HEK293 (cell line): ENCODE measurements around the gene NID1.
"Not testable (repeated sequence)": the region's sequence is repeated elsewhere in the genome, so short reads cannot be mapped to it uniquely, and the experiment has no call there.

Experiments used
- CTCF ChIA-PET: fragments of 350-600 bp; formaldehyde crosslinking; extraction: SDS; loops from one replicate; lab custom pipeline; 2021; ENCODE audit warnings: antibody characterized with exemption; lab: Yijun Ruan, JAX
- POLR2A ChIA-PET: fragments of 300-600 bp; formaldehyde crosslinking; extraction: SDS; loops from one replicate; lab custom pipeline; 2020; ENCODE audit warnings: antibody characterized with exemption, inconsistent platforms; lab: Yijun Ruan, JAX
- H3K27ac ChIP-seq: fragments of 200-500 bp; sonication (Bioruptor generic); 2 replicates; pipeline ENCODE4 v1.5.1; 2014; ENCODE audit warnings: low read depth, low read length, control low read depth, inconsistent platforms; ENCODE audit errors: extremely low read depth
- H3K36me3 ChIP-seq, 2 experiments: fragments of 200-500 bp in 1 of 2; sonication (Bioruptor generic) in 1 of 2; 1 replicate in 1 of 2; 2 replicates in 1 of 2; pipeline ENCODE4 v1.5.1; 2014 to 2017; ENCODE audit warnings: inconsistent platforms in 2 of 2, low read length in 2 of 2; ENCODE audit not compliant: control insufficient read depth in 2 of 2, insufficient read depth in 1 of 2
- H3K4me1 ChIP-seq: fragments of 200-500 bp; sonication (Bioruptor generic); 2 replicates; pipeline ENCODE4 v1.5.1; 2014; ENCODE audit warnings: mild to moderate bottlenecking, low read length, inconsistent platforms; ENCODE audit not compliant: control insufficient read depth, insufficient read depth
- H3K4me3 ChIP-seq: 2 replicates; pipeline ENCODE4 v1.5.1; 2011; ENCODE audit warnings: low read depth, mild to moderate bottlenecking, control low read depth, low read length, moderate library complexity
- H3K9me3 ChIP-seq: fragments of 200-500 bp; sonication (Bioruptor generic); 2 replicates; pipeline ENCODE4 v1.5.1; 2014; ENCODE audit warnings: low read depth, low read length, inconsistent platforms; ENCODE audit not compliant: control insufficient read depth, insufficient read depth
- ZBTB48 ChIP-seq: fragments of 450-650 bp; formaldehyde crosslinking; IDR thresholded peaks from 2 replicates; pipeline ENCODE4 v1.5.1; 2016; ENCODE audit warnings: missing biosample characterization, missing genetic modification characterization
- ZFHX2 ChIP-seq: fragments of 450-650 bp; formaldehyde crosslinking; conservative IDR thresholded peaks from 2 replicates; pipeline ENCODE4 v1.5.1; 2016; ENCODE audit warnings: missing biosample characterization, missing genetic modification characterization
- ZNF19 ChIP-seq: fragments of 450-650 bp; formaldehyde crosslinking; IDR thresholded peaks from 2 replicates; pipeline ENCODE4; 2016; ENCODE audit warnings: missing biosample characterization, missing genetic modification characterization, low read depth
- ZNF354C ChIP-seq: fragments of 450-650 bp; formaldehyde crosslinking; IDR thresholded peaks from 2 replicates; pipeline ENCODE4 v1.5.1; 2016; ENCODE audit warnings: missing biosample characterization, missing genetic modification characterization, low read depth, borderline replicate concordance
- ZNF473 ChIP-seq: fragments of 450-650 bp; formaldehyde crosslinking; IDR thresholded peaks from 2 replicates; pipeline ENCODE4 v1.5.1; 2017; ENCODE audit warnings: missing biosample characterization, missing genetic modification characterization
- ZNF621 ChIP-seq: fragments of 450-650 bp; formaldehyde crosslinking; IDR thresholded peaks from 2 replicates; pipeline ENCODE4 v1.5.1; 2017; ENCODE audit warnings: missing biosample characterization, missing genetic modification characterization
- ZNF747 ChIP-seq: fragments of 450-650 bp; formaldehyde crosslinking; IDR thresholded peaks from 2 replicates; pipeline ENCODE4 v1.5.1; 2016; ENCODE audit warnings: missing biosample characterization, missing genetic modification characterization
- TF ChIP-seq, protein P1 (sequence below): fragments of 450-650 bp; formaldehyde crosslinking; IDR thresholded peaks from 2 replicates; pipeline ENCODE4 v1.5.1; 2017; ENCODE audit warnings: missing biosample characterization, missing genetic modification characterization
- TF ChIP-seq, protein P2 (sequence below): fragments of 450-650 bp; formaldehyde crosslinking; IDR thresholded peaks from 2 replicates; pipeline ENCODE4 v1.5.1; 2016; ENCODE audit warnings: missing biosample characterization, missing genetic modification characterization, borderline replicate concordance
- TF ChIP-seq, protein P3 (sequence below): sonication (generic); formaldehyde crosslinking; IDR thresholded peaks from 2 replicates; pipeline ENCODE4 v1.8.1; 2022; ENCODE audit warnings: mild to moderate bottlenecking, moderate library complexity, missing genetic modification reagents

Gene NID1

DNA sequence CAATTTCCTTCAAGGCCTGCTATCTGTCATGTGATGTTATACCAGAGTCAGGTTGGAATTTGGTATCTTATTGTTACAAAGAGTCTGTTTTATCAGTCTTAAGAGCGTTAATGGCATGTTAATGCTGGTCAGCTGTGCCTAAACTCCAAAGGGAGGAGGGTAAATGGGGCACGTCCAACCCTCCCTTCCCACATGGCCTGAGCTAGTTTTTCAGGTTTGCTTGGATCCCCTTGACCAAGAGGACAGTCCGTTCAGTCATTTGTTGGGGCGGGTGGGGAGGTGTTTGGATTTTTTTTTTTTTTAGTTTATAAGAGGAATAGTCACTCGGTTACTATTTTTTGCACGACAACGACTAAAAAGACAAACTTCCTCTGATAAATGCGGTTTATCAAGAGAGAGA is 134.3 kb downstream of the NID1 start:
- Histone ChIP-seq H3K4me3 (no peak overlapping the region), H3K36me3 (no peaks in the 10 kb centered on the region), H3K27ac (no peak overlapping the region), H3K9me3 (no peaks in the 10 kb centered on the region), H3K4me1 (no peaks in the 10 kb centered on the region)
- TF ChIP-seq, protein P1, sequence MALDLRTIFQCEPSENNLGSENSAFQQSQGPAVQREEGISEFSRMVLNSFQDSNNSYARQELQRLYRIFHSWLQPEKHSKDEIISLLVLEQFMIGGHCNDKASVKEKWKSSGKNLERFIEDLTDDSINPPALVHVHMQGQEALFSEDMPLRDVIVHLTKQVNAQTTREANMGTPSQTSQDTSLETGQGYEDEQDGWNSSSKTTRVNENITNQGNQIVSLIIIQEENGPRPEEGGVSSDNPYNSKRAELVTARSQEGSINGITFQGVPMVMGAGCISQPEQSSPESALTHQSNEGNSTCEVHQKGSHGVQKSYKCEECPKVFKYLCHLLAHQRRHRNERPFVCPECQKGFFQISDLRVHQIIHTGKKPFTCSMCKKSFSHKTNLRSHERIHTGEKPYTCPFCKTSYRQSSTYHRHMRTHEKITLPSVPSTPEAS (tag by site-specific recombination) = 0 out of 2 replicates have a peak, but pooled peaks have one; percentile 15
- TF ChIP-seq, protein P2, sequence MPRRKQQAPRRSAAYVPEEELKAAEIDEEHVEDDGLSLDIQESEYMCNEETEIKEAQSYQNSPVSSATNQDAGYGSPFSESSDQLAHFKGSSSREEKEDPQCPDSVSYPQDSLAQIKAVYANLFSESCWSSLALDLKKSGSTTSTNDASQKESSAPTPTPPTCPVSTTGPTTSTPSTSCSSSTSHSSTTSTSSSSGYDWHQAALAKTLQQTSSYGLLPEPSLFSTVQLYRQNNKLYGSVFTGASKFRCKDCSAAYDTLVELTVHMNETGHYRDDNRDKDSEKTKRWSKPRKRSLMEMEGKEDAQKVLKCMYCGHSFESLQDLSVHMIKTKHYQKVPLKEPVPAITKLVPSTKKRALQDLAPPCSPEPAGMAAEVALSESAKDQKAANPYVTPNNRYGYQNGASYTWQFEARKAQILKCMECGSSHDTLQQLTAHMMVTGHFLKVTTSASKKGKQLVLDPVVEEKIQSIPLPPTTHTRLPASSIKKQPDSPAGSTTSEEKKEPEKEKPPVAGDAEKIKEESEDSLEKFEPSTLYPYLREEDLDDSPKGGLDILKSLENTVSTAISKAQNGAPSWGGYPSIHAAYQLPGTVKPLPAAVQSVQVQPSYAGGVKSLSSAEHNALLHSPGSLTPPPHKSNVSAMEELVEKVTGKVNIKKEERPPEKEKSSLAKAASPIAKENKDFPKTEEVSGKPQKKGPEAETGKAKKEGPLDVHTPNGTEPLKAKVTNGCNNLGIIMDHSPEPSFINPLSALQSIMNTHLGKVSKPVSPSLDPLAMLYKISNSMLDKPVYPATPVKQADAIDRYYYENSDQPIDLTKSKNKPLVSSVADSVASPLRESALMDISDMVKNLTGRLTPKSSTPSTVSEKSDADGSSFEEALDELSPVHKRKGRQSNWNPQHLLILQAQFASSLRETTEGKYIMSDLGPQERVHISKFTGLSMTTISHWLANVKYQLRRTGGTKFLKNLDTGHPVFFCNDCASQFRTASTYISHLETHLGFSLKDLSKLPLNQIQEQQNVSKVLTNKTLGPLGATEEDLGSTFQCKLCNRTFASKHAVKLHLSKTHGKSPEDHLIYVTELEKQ (tag by site-specific recombination) = no peak
- POLR2A ChIA-PET = interaction anchor here (1.5 kb wide), 1 partner anchor 13 kb away, joined by 3 read pairs; no protein-coding TSS in a partner anchor
- CTCF ChIA-PET = interaction anchor here (0.6 to 2.7 kb wide), 3 partner anchors 30 to 148 kb away, joined by 3 to 18 read pairs (median 7); no protein-coding TSS in a partner anchor

DNA sequence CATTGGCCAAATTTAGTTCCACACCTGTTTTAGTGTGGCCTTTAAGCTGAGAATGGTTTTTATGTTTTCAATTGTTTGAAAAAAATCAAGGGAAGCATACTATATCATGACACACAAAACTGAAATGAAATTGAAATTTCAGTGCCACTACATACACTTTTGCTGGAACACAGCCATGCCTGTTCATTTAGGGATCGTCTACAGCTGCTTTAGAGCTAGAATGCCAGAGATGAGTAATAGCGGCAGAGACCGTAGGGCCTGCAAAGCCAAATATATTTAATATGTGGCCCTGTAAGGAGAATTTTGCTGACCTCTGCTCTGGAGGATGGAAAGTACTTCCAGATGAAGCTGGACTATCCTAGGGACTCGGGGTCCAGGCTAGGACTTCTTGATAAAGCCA is 135.7 kb downstream of the NID1 start:
- Histone ChIP-seq H3K4me3 (no peak overlapping the region), H3K36me3 (no peaks in the 10 kb centered on the region)
- TF ChIP-seq ZBTB48 (tag by site-specific recombination) = peak; percentile 88
- no peak for TF ChIP-seq ZNF747 (tag by site-specific recombination)
- TF ChIP-seq, protein P2 (tag by site-specific recombination) = no peak
- TF ChIP-seq, protein P3, sequence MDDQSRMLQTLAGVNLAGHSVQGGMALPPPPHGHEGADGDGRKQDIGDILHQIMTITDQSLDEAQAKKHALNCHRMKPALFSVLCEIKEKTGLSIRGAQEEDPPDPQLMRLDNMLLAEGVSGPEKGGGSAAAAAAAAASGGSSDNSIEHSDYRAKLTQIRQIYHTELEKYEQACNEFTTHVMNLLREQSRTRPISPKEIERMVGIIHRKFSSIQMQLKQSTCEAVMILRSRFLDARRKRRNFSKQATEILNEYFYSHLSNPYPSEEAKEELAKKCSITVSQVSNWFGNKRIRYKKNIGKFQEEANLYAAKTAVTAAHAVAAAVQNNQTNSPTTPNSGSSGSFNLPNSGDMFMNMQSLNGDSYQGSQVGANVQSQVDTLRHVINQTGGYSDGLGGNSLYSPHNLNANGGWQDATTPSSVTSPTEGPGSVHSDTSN = no peak
- no peak for TF ChIP-seq ZNF354C (tag by site-specific recombination)
- TF ChIP-seq, all 188 proteins: peak for 1
- ChIA-PET CTCF (interaction anchor here (0.5 to 2.7 kb wide), 3 partner anchors 10 to 42 kb away, joined by 3 to 18 read pairs (median 4); no protein-coding TSS in a partner anchor), POLR2A (interaction anchor here (0.6 to 1.5 kb wide), 2 partner anchors 12 to 449 kb away, joined by 3 to 8 read pairs; no protein-coding TSS in a partner anchor)
- H3K9me3 ChIP-seq = no peaks in the 10 kb centered on the region
- H3K4me1 ChIP-seq = no peaks in the 10 kb centered on the region
- no peak overlapping the region for H3K27ac ChIP-seq

DNA sequence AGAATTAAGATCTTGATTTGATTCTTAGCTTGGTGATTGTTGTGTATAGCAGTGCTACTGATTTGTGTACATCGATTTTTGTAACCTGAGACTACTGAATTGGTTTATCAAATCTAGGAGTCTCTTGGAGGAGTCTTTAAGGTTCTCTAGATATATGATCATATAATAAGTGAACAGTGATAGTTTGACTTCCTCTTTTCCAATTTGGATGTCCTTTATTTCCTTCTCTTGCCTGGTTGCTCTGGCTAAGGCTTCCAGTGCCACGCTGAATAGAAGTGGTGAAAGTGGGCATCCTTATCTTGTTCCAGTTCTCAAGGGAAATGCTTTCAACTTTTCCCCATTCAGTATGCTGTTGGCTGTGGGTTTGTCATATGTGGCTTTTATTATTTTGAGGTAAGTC is 136.7 kb downstream of the NID1 start:
- POLR2A ChIA-PET = no interaction called here
- H3K4me1 ChIP-seq = peaks cover 6% of the 10 kb centered on the region
- no peak overlapping the region for H3K27ac ChIP-seq
- H3K9me3 ChIP-seq = no peaks in the 10 kb centered on the region
- no peak overlapping the region for H3K4me3 ChIP-seq
- CTCF ChIA-PET = interaction anchor here (0.6 to 1.7 kb wide), 4 partner anchors 11 to 844 kb away, joined by 3 to 4 read pairs (median 4); no protein-coding TSS in a partner anchor
- no peaks in the 10 kb centered on the region for H3K36me3 ChIP-seq
- no peak for TF ChIP-seq ZNF621
- TF ChIP-seq ZNF473 (tag by site-specific recombination) = no peak
- TF ChIP-seq ZFHX2 = no peak
- TF ChIP-seq ZNF19 = no peak

DNA sequence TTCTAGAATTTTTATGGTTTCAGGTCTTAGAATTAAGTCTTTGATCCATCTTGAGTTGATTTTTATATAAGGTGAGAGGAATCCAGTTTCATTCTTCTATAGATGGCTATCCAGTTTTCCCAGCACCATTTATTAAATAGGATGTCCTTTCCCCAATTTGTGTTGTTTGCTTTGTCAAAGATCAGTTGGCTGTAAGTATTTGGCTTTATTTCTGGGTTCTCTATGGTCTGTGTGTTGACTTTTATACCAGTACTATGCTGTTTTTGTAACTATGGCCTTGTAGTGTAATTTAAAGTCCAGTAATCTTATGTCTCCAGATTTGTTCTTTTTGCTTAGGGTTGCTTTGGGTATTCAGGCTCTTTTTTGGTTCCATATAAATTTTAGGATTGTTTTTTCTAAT is 137.3 kb downstream of the NID1 start:
- H3K36me3 ChIP-seq, CTCF ChIA-PET, H3K4me1 ChIP-seq, H3K4me3 ChIP-seq, H3K9me3 ChIP-seq, H3K27ac ChIP-seq, POLR2A ChIA-PET: not testable (repeated sequence)
